Measurements from ENCODE around the gene C3AR1. TPM values are rescaled to one million over a fixed set of nuclear protein-coding genes. Genes with fewer than 3 reads are reported as not detected.

C3AR1 gene
- total and polyA plus RNA-seq, 2 of the 13 experiments (the other 11 are each of a cell fraction or from before 2014, with no cell fraction given) = not detected

- no peak for TF ChIP-seq ZNF318 (CRISPR knock-in tag; IDR thresholded peaks at IDR 0.05)
- no peak for TF ChIP-seq CCAR2 (optimal IDR thresholded peaks at IDR 0.05; ENCODE audit: low read depth, low read length)
- no peak for TF ChIP-seq IKZF4 (CRISPR knock-in tag; IDR thresholded peaks at IDR 0.05; ENCODE audit: borderline replicate concordance, low read depth, not compliant biosample characterization)
- TF ChIP-seq ZNF570 (CRISPR knock-in tag; IDR thresholded peaks at IDR 0.05; ENCODE audit: borderline replicate concordance) = no peak
- peak; percentile 71; the same call in 1 of the 2 replicates for TF ChIP-seq SP4 (CRISPR knock-in tag; IDR thresholded peaks at IDR 0.05)
- TF ChIP-seq ZNF160 (CRISPR knock-in tag; IDR thresholded peaks at IDR 0.05) = no peak
- TF ChIP-seq ZIK1 (CRISPR knock-in tag; IDR thresholded peaks at IDR 0.05; ENCODE audit: borderline replicate concordance, low read depth) = no peak
- no peak for TF ChIP-seq DPF2 (CRISPR knock-in tag; IDR thresholded peaks at IDR 0.05; ENCODE audit: borderline replicate concordance, low read depth)
- no peak for TF ChIP-seq HOXA9 (CRISPR knock-in tag; IDR thresholded peaks at IDR 0.05; ENCODE audit: borderline replicate concordance)
- TF ChIP-seq HOXA7 (CRISPR knock-in tag; IDR thresholded peaks at IDR 0.05) = no peak
- 0 out of 2 replicates have a peak, but pooled peaks have one; percentile 37 for TF ChIP-seq PRDM10 (CRISPR knock-in tag; IDR thresholded peaks at IDR 0.05; ENCODE audit: low read depth)
- peak; percentile 20; the same call in 1 of the 2 replicates for TF ChIP-seq KLF12 (CRISPR knock-in tag; IDR thresholded peaks at IDR 0.05; ENCODE audit: borderline replicate concordance)
- no peak for TF ChIP-seq ZNF562 (CRISPR knock-in tag; IDR thresholded peaks at IDR 0.05; ENCODE audit: borderline replicate concordance)
- TF ChIP-seq HIC2 (CRISPR knock-in tag; IDR thresholded peaks at IDR 0.05; ENCODE audit: low read depth) = no peak
Observed at GRCh38 chr12:8026291-8026900, 39.8 kb downstream of the C3AR1 start (continued).

Data from HepG2 (cell line).